SH-SY5Y (cell line): ENCODE data around the gene SIK2.

ENCODE experiments used
- GATA2 ChIP-seq: IDR thresholded peaks from 2 replicates; pipeline ENCODE4 v1.6.1; 2011; ENCODE audit warnings: mild to moderate bottlenecking, low read depth, low read length
- GATA3 ChIP-seq: IDR thresholded peaks from 2 replicates; pipeline ENCODE4 v1.6.1; 2011; ENCODE audit warnings: low read depth, mild to moderate bottlenecking, low read length, moderate library complexity

DNA sequence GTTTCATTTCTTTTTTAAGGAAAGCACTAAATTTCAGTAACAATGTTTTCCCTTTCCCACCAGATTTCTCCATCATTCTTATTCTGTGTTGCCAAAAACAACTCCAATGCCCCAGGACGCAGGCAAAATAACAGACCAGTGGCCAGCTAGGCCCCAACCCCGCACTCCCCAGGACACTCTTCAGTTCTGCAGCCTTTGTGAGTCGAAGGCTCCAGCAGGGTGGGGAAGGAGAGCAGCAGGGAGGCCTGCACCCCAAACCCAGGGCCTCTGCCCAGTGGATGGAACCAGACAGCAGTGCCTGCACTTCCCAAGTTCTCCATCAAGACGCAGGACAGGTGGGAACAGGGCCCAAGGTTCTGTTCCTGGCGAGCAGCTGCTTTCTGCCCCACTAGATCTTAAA is 129.6 kb downstream of the SIK2 start:
- TF ChIP-seq GATA2 = no peak
- no peak for TF ChIP-seq GATA3
